B cell (primary cell): ENCODE results near the gene FARP1. TPM values are rescaled to one million over a fixed set of nuclear protein-coding genes. Genes with fewer than 3 reads are reported as not detected.

Experiments used
- ATAC-seq: fragments of 200-7000 bp; cut with Tn5 transposase; one replicate; pipeline ENCODE4 v1.10.0; 2021; ENCODE audit warnings: low read depth, mild to moderate bottlenecking, moderate number of reproducible peaks, moderate library complexity
- CTCF ChIA-PET: fragments of 350-600 bp; sonication (Branson Sonifier 250); formaldehyde crosslinking; loops from one replicate; lab custom pipeline; 2021; ENCODE audit warnings: antibody characterized with exemption, inconsistent platforms; lab: Charles Lee
- POLR2A ChIA-PET: fragments of 350-600 bp; sonication (Branson Sonifier 250); formaldehyde crosslinking; loops from one replicate; lab custom pipeline; 2021; ENCODE audit warnings: antibody characterized with exemption; lab: Charles Lee
- DNase-seq: peaks from one replicate; pipeline ENCODE4 v3.0.0; 2013
- H2AFZ ChIP-seq: 2 replicates; pipeline ENCODE4 v1.6.1; 2012; ENCODE audit warnings: mild to moderate bottlenecking, low read depth, low read length; ENCODE audit not compliant: insufficient read depth, poor library complexity, severe bottlenecking
- H3K27ac ChIP-seq, 2 donors: 1 replicate in 1 of 2; 2 replicates in 1 of 2; pipeline ENCODE4 v1.5.1; 2012 to 2013; ENCODE audit warnings: low read length in 2 of 2, mild to moderate bottlenecking in 2 of 2, moderate library complexity in 1 of 2
- H3K27me3 ChIP-seq, 4 experiments: fragments of 200-600 bp in 1 of 4; sonication (generic) in 1 of 4; replicated peaks in 1 of 4; 1 replicate in 2 of 4; 2 replicates in 2 of 4; pipeline versions ENCODE4 v1.6.1 to v1.7.0; 2013 to 2016; ENCODE audit warnings: low read length in 3 of 4, mild to moderate bottlenecking in 2 of 4, mixed read lengths in 1 of 4, moderate library complexity in 1 of 4; ENCODE audit not compliant: insufficient read depth in 4 of 4, control insufficient read depth in 3 of 4; ENCODE audit errors: control extremely low read depth in 1 of 4
- H3K36me3 ChIP-seq, 2 experiments: replicated peaks in 1 of 2; 1 replicate in 1 of 2; 2 replicates in 1 of 2; pipeline versions ENCODE4 v1.6.1 to v1.7.1; 2013; ENCODE audit warnings: low read length in 1 of 2; ENCODE audit not compliant: insufficient read depth in 2 of 2, control insufficient read depth in 1 of 2; ENCODE audit errors: control extremely low read depth in 1 of 2, extremely low read depth in 1 of 2
- H3K4me1 ChIP-seq, 2 donors: fragments of 200-600 bp in 1 of 2; sonication (generic) in 1 of 2; 1 replicate in 1 of 2; 2 replicates in 1 of 2; pipeline versions ENCODE4 v1.5.1 to v1.6.1; 2013 to 2017; ENCODE audit warnings: low read length in 2 of 2; ENCODE audit not compliant: control insufficient read depth in 2 of 2, insufficient read depth in 2 of 2
- H3K4me2 ChIP-seq: replicated peaks from 2 replicates; pipeline ENCODE3; 2012; ENCODE audit warnings: mild to moderate bottlenecking, low read depth, low read length; ENCODE audit not compliant: poor library complexity, severe bottlenecking
- H3K4me3 ChIP-seq, 5 experiments: fragments of 200-600 bp in 1 of 5; sonication (generic) in 1 of 5; 1 replicate in 3 of 5; 2 replicates in 2 of 5; pipeline versions ENCODE4 v1.5.1 to v1.7.0; 2011 to 2016; ENCODE audit warnings: low read length in 4 of 5, mild to moderate bottlenecking in 4 of 5, low read depth in 2 of 5, control low read depth in 1 of 5, moderate library complexity in 1 of 5; ENCODE audit not compliant: insufficient read depth in 1 of 5; ENCODE audit errors: control extremely low read depth in 1 of 5, extremely low read depth in 1 of 5
- H3K79me2 ChIP-seq: fragments of 200-600 bp; sonication (generic); one replicate; pipeline ENCODE4 v1.6.0; 2016; ENCODE audit warnings: low read length; ENCODE audit not compliant: control insufficient read depth, insufficient read depth
- H3K9ac ChIP-seq: fragments of 200-600 bp; sonication (generic); 2 replicates; pipeline ENCODE4 v1.6.1; 2017; ENCODE audit warnings: mild to moderate bottlenecking, low read length, moderate library complexity
- H3K9me3 ChIP-seq, 3 donors: one replicate each; pipeline versions ENCODE4 v1.6.1 to v1.7.1; 2013; ENCODE audit warnings: low read length in 2 of 3; ENCODE audit not compliant: control insufficient read depth in 2 of 3, insufficient read depth in 1 of 3; ENCODE audit errors: control extremely low read depth in 1 of 3
- H4K20me1 ChIP-seq: 2 replicates; pipeline ENCODE4 v1.6.0; 2012; ENCODE audit warnings: mild to moderate bottlenecking, low read length; ENCODE audit not compliant: insufficient read depth, control insufficient read depth, poor library complexity, severe bottlenecking
- H3K27ac Mint-ChIP-seq: one replicate; pipeline ENCODE4 v1.8.0; 2021; ENCODE audit warnings: mixed read lengths
- H3K27me3 Mint-ChIP-seq: one replicate; pipeline ENCODE4 v1.8.0; 2021; ENCODE audit warnings: mixed read lengths
- H3K4me1 Mint-ChIP-seq: one replicate; pipeline ENCODE4 v1.8.0; 2021; ENCODE audit warnings: mixed read lengths
- H3K4me3 Mint-ChIP-seq: one replicate; pipeline ENCODE4 v1.8.0; 2021; ENCODE audit warnings: mixed read lengths
- H3K9me3 Mint-ChIP-seq: one replicate; pipeline ENCODE4 v1.8.0; 2022; ENCODE audit warnings: mixed read lengths; ENCODE audit not compliant: insufficient read depth
- EZH2 ChIP-seq: IDR thresholded peaks from 2 replicates; pipeline ENCODE4 v1.6.1; 2012; ENCODE audit warnings: borderline replicate concordance, low read depth, mild to moderate bottlenecking, moderate library complexity, low read length; ENCODE audit not compliant: insufficient read depth, poor library complexity, severe bottlenecking
- WGBS: methylation state at CpG from one replicate; pipeline ENCODE4 v1.1.5; 2013; ENCODE audit warnings: missing lambda C conversion rate; ENCODE audit not compliant: insufficient coverage; 5-methylcytosine and 5-hydroxymethylcytosine counted together
- intact Hi-C: fragments of 100-400 bp; cut with micrococcal nuclease; formaldehyde crosslinking; loops from one replicate; pipeline ENCODE4 v1.10.0; 2022
- polyA plus RNA-seq: library from polyadenylated mRNA; depleted of rRNA; stranded (reverse); fragments of >200 nt; gene quantifications from 2 replicates; pipeline ENCODE4 v1.2.3, GENCODE V29; 2012
- total RNA-seq, 2 donors: library from RNA; stranded (reverse); fragments of 120-200 nt in 1 of 2; gene quantifications; 1 replicate in 1 of 2; 2 replicates in 1 of 2; pipeline versions ENCODE4 v1.2.3 to v1.2.4, GENCODE V29; 2013 to 2022
- TF ChIP-seq, protein P1 (sequence below): fragments of 200-600 bp; IDR thresholded peaks from one replicate; pipeline ENCODE4 v1.8.0; 2022; ENCODE audit warnings: antibody characterized with exemption, mild to moderate bottlenecking

FARP1 gene
- total and polyA plus RNA-seq, 2 donors (not counting 1 experiment from before 2014, with no cell fraction given), result 0.15 to 1.5 TPM

DNA sequence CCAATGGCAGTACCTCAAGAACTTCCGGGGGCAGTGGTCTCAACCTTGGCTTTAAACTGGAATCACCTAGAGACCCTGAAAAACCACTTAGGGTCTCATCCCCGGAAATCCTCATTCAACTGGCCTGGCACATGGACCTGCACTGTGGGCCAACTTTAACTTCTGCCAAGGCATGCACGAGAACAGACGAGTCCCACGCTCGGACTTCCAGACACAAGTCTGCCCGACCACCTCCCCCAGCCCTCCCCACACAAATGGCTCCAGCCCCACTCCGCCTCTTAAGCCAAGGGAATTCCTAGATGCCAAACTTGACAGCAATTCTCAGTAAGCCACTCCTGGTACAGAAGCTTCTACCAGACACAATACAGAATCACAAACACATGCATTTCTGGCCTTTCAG, 320.1 kb downstream of the FARP1 start:
- no peak overlapping the region for H2AFZ ChIP-seq
- no peaks in the 10 kb centered on the region for H3K9me3 ChIP-seq
- no peak overlapping the region for H3K4me3 ChIP-seq
- H3K36me3 ChIP-seq, result peaks cover 2 to 78% of the 10 kb centered on the region in 2 experiments
- ChIA-PET CTCF (interaction anchor here (0.7 kb wide), 1 partner anchor 17 kb away, joined by 4 read pairs; no protein-coding TSS in a partner anchor), POLR2A (no interaction called here)
- H3K79me2 ChIP-seq, result peaks cover 35% of the 10 kb centered on the region
- no peak overlapping the region for H3K9ac ChIP-seq
- Mint-ChIP-seq H3K9me3 (no peaks in the 10 kb centered on the region), H3K4me3 (no peak overlapping the region), H3K27ac (peak overlapping the region; percentile 26), H3K4me1 (no peaks in the 10 kb centered on the region), H3K27me3 (no peaks in the 10 kb centered on the region)
- H3K27ac ChIP-seq, result no peak overlapping the region
- intact Hi-C loops, result no loop called here
- DNase-seq (no peak), ATAC-seq (no peak)
- H3K4me2 ChIP-seq, result no peak overlapping the region
- no peak for TF ChIP-seq EZH2
- TF ChIP-seq, protein P1, sequence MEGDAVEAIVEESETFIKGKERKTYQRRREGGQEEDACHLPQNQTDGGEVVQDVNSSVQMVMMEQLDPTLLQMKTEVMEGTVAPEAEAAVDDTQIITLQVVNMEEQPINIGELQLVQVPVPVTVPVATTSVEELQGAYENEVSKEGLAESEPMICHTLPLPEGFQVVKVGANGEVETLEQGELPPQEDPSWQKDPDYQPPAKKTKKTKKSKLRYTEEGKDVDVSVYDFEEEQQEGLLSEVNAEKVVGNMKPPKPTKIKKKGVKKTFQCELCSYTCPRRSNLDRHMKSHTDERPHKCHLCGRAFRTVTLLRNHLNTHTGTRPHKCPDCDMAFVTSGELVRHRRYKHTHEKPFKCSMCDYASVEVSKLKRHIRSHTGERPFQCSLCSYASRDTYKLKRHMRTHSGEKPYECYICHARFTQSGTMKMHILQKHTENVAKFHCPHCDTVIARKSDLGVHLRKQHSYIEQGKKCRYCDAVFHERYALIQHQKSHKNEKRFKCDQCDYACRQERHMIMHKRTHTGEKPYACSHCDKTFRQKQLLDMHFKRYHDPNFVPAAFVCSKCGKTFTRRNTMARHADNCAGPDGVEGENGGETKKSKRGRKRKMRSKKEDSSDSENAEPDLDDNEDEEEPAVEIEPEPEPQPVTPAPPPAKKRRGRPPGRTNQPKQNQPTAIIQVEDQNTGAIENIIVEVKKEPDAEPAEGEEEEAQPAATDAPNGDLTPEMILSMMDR, result no peak
- no peaks in the 10 kb centered on the region for H3K27me3 ChIP-seq
- over 99% methylated on average over 8 of the region's 8 CpGs for WGBS
- H4K20me1 ChIP-seq, result peaks cover 65% of the 10 kb centered on the region
- no peaks in the 10 kb centered on the region for H3K4me1 ChIP-seq

DNA sequence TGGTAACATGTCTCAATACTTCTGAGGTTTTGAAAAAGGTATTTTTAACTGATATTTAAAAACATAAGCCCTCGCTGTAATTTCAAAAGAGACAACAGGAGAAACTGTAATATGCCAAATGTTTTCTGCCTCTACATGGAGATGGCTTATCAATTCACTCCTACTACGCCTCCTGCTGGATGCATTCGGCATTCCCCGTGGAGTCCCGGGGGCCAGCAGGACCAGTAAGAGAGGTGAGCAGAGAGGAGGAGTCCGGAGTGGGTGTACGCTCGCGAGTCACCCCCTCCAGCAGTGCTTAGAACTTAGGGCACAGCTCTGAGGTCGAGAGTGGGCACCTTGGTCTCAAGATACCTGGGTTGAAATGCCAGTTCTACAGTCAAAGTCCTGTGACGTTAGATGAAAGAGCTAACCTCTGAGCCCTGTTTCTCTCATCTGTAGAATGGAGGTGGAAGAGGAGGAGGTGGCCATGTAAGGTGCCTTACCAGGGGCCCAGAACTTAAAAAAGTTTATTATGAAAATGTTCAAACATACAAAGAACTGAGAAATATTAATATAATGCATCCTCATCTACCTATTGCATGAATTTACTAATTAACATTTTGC, 323.8 kb downstream of the FARP1 start:
- no peak for TF ChIP-seq EZH2
- TF ChIP-seq, protein P1, result peak; percentile 61
- H3K27ac ChIP-seq, result no peak overlapping the region
- H3K4me1 Mint-ChIP-seq, result no peaks in the 10 kb centered on the region
- H3K36me3 ChIP-seq, result peaks cover 4 to 73% of the 10 kb centered on the region in 2 experiments
- ChIA-PET POLR2A (no interaction called here), CTCF (interaction anchor here (0.6 to 3.5 kb wide), 13 partner anchors 9 to 207 kb away, joined by 3 to 20 read pairs (median 3); no protein-coding TSS in a partner anchor)
- WGBS, result 86% methylated on average over 8 of the region's 11 CpGs
- H2AFZ ChIP-seq, result no peak overlapping the region
- no peak for ATAC-seq
- no peaks in the 10 kb centered on the region for H3K4me1 ChIP-seq
- no peak overlapping the region for H3K9ac ChIP-seq
- no peak overlapping the region for H3K4me3 Mint-ChIP-seq
- intact Hi-C loops, result no loop called here
- peaks cover 74% of the 10 kb centered on the region for H4K20me1 ChIP-seq
- H3K27me3 Mint-ChIP-seq, result no peaks in the 10 kb centered on the region
- no peak overlapping the region for H3K4me3 ChIP-seq
- peak; percentile 39 for DNase-seq
- H3K27me3 ChIP-seq, result no peaks in the 10 kb centered on the region
- H3K9me3 Mint-ChIP-seq, result no peaks in the 10 kb centered on the region
- H3K79me2 ChIP-seq, result peaks cover 61% of the 10 kb centered on the region
- H3K4me2 ChIP-seq, result no peak overlapping the region
- H3K9me3 ChIP-seq, result no peaks in the 10 kb centered on the region
- no peak overlapping the region for H3K27ac Mint-ChIP-seq
